GM12892 (cell line): ENCODE results near the gene ATRNL1.

ENCODE experiments used
- POLR2AphosphoS5 ChIP-seq: IDR thresholded peaks from 2 replicates; pipeline ENCODE4 v1.6.1; 2011; ENCODE audit warnings: low read depth, low read length, control low read depth
- TAF1 ChIP-seq: IDR thresholded peaks from 2 replicates; pipeline ENCODE4 v1.6.1; 2011; ENCODE audit warnings: low read depth, mild to moderate bottlenecking, control low read depth, low read length, borderline replicate concordance

- TF ChIP-seq POLR2AphosphoS5 (no peak), TAF1 (no peak)
These were observed 32.3 kb downstream of the ATRNL1 start for GRCh38 chr10:115125505-115125904.
